22Rv1 (cell line): Measurements from ENCODE around the gene RS1.

ENCODE experiments used
- H3K27ac ChIP-seq: fragments of 450-650 bp; 2 replicates; pipeline ENCODE4 v1.5.1; 2017
- ZFX ChIP-seq: fragments of 450-650 bp; IDR thresholded peaks from 2 replicates; pipeline ENCODE4 v1.6.1; 2017; ENCODE audit warnings: antibody characterized with exemption, borderline replicate concordance
- TF ChIP-seq, protein P1 (sequence below): fragments of 450-650 bp; IDR thresholded peaks from 2 replicates; pipeline ENCODE4 v1.5.1; 2017; ENCODE audit warnings: mild to moderate bottlenecking

RS1 gene

GRCh38 chrX:18598413-18598812 lies 73.5 kb downstream of the RS1 start:
- TF ChIP-seq, protein P1, sequence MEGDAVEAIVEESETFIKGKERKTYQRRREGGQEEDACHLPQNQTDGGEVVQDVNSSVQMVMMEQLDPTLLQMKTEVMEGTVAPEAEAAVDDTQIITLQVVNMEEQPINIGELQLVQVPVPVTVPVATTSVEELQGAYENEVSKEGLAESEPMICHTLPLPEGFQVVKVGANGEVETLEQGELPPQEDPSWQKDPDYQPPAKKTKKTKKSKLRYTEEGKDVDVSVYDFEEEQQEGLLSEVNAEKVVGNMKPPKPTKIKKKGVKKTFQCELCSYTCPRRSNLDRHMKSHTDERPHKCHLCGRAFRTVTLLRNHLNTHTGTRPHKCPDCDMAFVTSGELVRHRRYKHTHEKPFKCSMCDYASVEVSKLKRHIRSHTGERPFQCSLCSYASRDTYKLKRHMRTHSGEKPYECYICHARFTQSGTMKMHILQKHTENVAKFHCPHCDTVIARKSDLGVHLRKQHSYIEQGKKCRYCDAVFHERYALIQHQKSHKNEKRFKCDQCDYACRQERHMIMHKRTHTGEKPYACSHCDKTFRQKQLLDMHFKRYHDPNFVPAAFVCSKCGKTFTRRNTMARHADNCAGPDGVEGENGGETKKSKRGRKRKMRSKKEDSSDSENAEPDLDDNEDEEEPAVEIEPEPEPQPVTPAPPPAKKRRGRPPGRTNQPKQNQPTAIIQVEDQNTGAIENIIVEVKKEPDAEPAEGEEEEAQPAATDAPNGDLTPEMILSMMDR = no peak
- TF ChIP-seq ZFX = no peak
- no peak overlapping the region for H3K27ac ChIP-seq

DNA sequence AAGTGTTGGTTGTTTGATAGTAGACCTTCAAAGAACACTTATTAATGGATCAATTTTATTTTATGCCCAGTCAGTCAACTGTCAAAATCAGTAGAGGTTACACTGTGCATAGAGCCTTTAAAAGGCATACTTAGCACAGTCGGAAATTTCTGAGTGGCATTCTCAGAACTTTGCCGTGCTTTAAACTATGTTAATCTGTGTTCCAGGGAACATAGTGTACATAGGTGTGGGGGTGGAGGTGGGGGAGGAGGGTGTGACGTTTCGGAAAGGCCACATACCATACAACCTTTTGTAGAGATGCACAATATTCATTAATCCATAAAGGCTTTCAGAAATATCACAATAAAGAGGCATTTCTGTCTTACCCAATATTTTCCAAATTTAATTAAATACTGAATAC lies 75.8 kb downstream of the RS1 start:
- no peak for TF ChIP-seq ZFX
- TF ChIP-seq, protein P1 = no peak
- H3K27ac ChIP-seq = no peak overlapping the region

DNA sequence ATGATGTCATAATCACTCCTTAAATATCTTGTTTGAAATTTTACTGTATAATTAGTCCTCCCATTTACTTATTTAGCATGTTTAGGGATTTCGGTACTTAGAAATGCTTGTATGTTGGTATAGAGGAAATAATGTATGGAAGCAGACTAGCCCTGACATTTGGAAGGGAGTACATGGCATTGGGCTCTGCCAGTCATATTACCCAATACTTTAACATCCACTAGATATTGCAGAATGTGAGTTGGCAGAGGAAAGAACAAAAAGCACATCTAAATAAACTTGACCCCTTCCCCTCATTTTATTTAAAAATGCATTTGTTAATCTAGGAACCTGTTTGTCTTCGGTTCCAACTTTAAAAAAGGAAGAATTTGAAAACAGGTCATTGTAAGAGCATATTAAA lies 77.8 kb downstream of the RS1 start:
- TF ChIP-seq, protein P1 = no peak
- no peak for TF ChIP-seq ZFX
- no peak overlapping the region for H3K27ac ChIP-seq

- no peak overlapping the region for H3K27ac ChIP-seq
- TF ChIP-seq, protein P1 = no peak
- no peak for TF ChIP-seq ZFX
These were observed 80.1 kb downstream of the RS1 start for GRCh38 chrX:18591834-18592233.
